SK-N-SH (cell line): ENCODE data around the gene CUL7. TPM values are rescaled to one million over a fixed set of nuclear protein-coding genes. Genes with fewer than 3 reads are reported as not detected.

ENCODE experiments used
- CTCF ChIA-PET: fragments of 300-600, 350-600 bp; formaldehyde crosslinking; extraction: SDS; loops from one replicate; lab custom pipeline; 2021; lab: Yijun Ruan, JAX
- POLR2A ChIA-PET: fragments of 350-600 bp; sonication (Branson Sonifier 250); formaldehyde crosslinking; extraction: SDS; loops from one replicate; lab custom pipeline; 2020; ENCODE audit warnings: antibody characterized with exemption, inconsistent platforms; lab: Yijun Ruan, JAX
- DNase-seq: peaks from one replicate; pipeline ENCODE4 v3.0.0; 2012
- H2AFZ ChIP-seq: fragments of 200-600 bp; sonication (generic); 2 replicates; pipeline ENCODE4 v1.8.1; 2016; ENCODE audit warnings: antibody characterized with exemption, mild to moderate bottlenecking, low read depth
- H3F3A ChIP-seq: fragments of 200-600 bp; sonication (generic); replicated peaks from 2 replicates; pipeline ENCODE3; 2016; ENCODE audit warnings: antibody characterized with exemption, mild to moderate bottlenecking; ENCODE audit not compliant: insufficient read depth
- H3K27ac ChIP-seq, 2 experiments: fragments of 200-500 bp in 1 of 2; fragments of 200-600 bp in 1 of 2; sonication (Bioruptor generic) in 1 of 2; sonication (generic), shearing (Covaris generic) in 1 of 2; 2 replicates each; pipeline versions ENCODE4 v1.5.1 to v1.6.1; 2014 to 2016; ENCODE audit warnings: low read depth in 2 of 2, inconsistent platforms in 1 of 2, low read length in 1 of 2, mild to moderate bottlenecking in 1 of 2, mixed read lengths in 1 of 2
- H3K27me3 ChIP-seq: fragments of 200-600 bp; sonication (generic), shearing (Covaris generic); 2 replicates; pipeline ENCODE4 v1.6.1; 2016; ENCODE audit warnings: mixed run types; ENCODE audit not compliant: insufficient read depth
- H3K36me3 ChIP-seq, 2 experiments: fragments of 200-500 bp in 1 of 2; fragments of 200-600 bp in 1 of 2; sonication (Bioruptor generic) in 1 of 2; sonication (generic) in 1 of 2; replicated peaks in 1 of 2; 2 replicates each; pipeline versions ENCODE3 to v1.5.1; 2014 to 2016; ENCODE audit warnings: low read length in 1 of 2, mild to moderate bottlenecking in 1 of 2; ENCODE audit not compliant: insufficient read depth in 2 of 2, control insufficient read depth in 1 of 2
- H3K4me1 ChIP-seq, 2 experiments: fragments of 200-500 bp in 1 of 2; fragments of 200-600 bp in 1 of 2; sonication (Bioruptor generic) in 1 of 2; sonication (generic), shearing (Covaris generic) in 1 of 2; 2 replicates each; pipeline versions ENCODE4 v1.5.1 to v1.6.1; 2014 to 2016; ENCODE audit warnings: low read depth in 1 of 2, low read length in 1 of 2, mixed run types in 1 of 2; ENCODE audit not compliant: insufficient read depth in 2 of 2, control insufficient read depth in 1 of 2
- H3K4me2 ChIP-seq: fragments of 200-600 bp; sonication (generic), shearing (Covaris generic); 2 replicates; pipeline ENCODE4 v1.6.1; 2017; ENCODE audit warnings: mixed run types
- H3K4me3 ChIP-seq, 2 experiments: fragments of 200-500 bp in 1 of 2; fragments of 200-600 bp in 1 of 2; sonication (Bioruptor generic) in 1 of 2; sonication (generic), shearing (Covaris generic) in 1 of 2; 2 replicates each; pipeline versions ENCODE4 v1.5.1 to v1.8.1; 2014 to 2016; ENCODE audit warnings: low read depth in 2 of 2, inconsistent platforms in 1 of 2, low read length in 1 of 2, mild to moderate bottlenecking in 1 of 2, mixed read lengths in 1 of 2, moderate library complexity in 1 of 2
- H3K79me2 ChIP-seq: fragments of 200-600 bp; sonication (generic); 2 replicates; pipeline ENCODE4 v1.8.1; 2017; ENCODE audit warnings: mild to moderate bottlenecking; ENCODE audit not compliant: insufficient read depth
- H3K9ac ChIP-seq: fragments of 200-600 bp; sonication (generic); 2 replicates; pipeline ENCODE4 v1.6.1; 2017; ENCODE audit warnings: mixed run types
- H3K9me2 ChIP-seq: fragments of 200-600 bp; sonication (generic); 2 replicates; pipeline ENCODE4 v1.6.1; 2017; ENCODE audit warnings: mixed run types
- H3K9me3 ChIP-seq: fragments of 200-600 bp; sonication (generic); 2 replicates; pipeline ENCODE4 v1.6.1; 2017; ENCODE audit warnings: mixed run types, mild to moderate bottlenecking, moderate library complexity
- H4K20me1 ChIP-seq: fragments of 200-600 bp; sonication (generic); 2 replicates; pipeline ENCODE4 v1.6.1; 2017; ENCODE audit warnings: mild to moderate bottlenecking, mixed run types; ENCODE audit not compliant: insufficient read depth
- CHD2 ChIP-seq: fragments of 150-350 bp; IDR thresholded peaks from 2 replicates; pipeline ENCODE4 v1.6.1; 2018; ENCODE audit warnings: low read length; ENCODE audit not compliant: partially characterized antibody
- ELF1 ChIP-seq: IDR thresholded peaks from 2 replicates; pipeline ENCODE4 v1.4.0; 2012
- EP300 ChIP-seq, 2 experiments: IDR thresholded peaks; 2 replicates each; pipeline versions ENCODE4 v1.4.0 to v1.6.1; 2012; ENCODE audit warnings: borderline replicate concordance in 1 of 2, low read depth in 1 of 2, low read length in 1 of 2
- EZH2phosphoT487 ChIP-seq: fragments of 200-600 bp; sonication (generic); IDR thresholded peaks from 2 replicates; pipeline ENCODE4 v1.6.1; 2017; ENCODE audit warnings: low read depth, mixed run types, mild to moderate bottlenecking, antibody characterized with exemption, moderate library complexity, borderline replicate concordance
- FOSL2 ChIP-seq: IDR thresholded peaks from 2 replicates; pipeline ENCODE4 v1.4.0; 2012; ENCODE audit warnings: low read depth, mild to moderate bottlenecking, moderate library complexity, borderline replicate concordance
- FOXJ3 ChIP-seq: sonication (generic); formaldehyde crosslinking; IDR thresholded peaks from 2 replicates; pipeline ENCODE4 v1.5.1; 2020; ENCODE audit warnings: mild to moderate bottlenecking, missing genetic modification reagents
- FOXM1 ChIP-seq: IDR thresholded peaks from 2 replicates; pipeline ENCODE4 v1.4.0; 2012; ENCODE audit warnings: low read depth, mild to moderate bottlenecking
- GATA2 ChIP-seq: sonication (generic); formaldehyde crosslinking; IDR thresholded peaks from 2 replicates; pipeline ENCODE4 v1.5.0; 2020; ENCODE audit warnings: mild to moderate bottlenecking, missing genetic modification reagents
- IRF3 ChIP-seq: fragments of 150-350 bp; IDR thresholded peaks from 2 replicates; pipeline ENCODE4 v1.6.1; 2016; ENCODE audit warnings: mild to moderate bottlenecking, low read depth, low read length
- JUND ChIP-seq: IDR thresholded peaks from 2 replicates; pipeline ENCODE4 v1.4.0; 2012
- MEF2A ChIP-seq: IDR thresholded peaks from 2 replicates; pipeline ENCODE4 v1.4.0; 2012; ENCODE audit warnings: low read depth, borderline replicate concordance
- MXI1 ChIP-seq: IDR thresholded peaks from 2 replicates; pipeline ENCODE4 v1.6.1; 2012; ENCODE audit warnings: mild to moderate bottlenecking, low read depth, low read length, improper control_type of control experiment
- NFIC ChIP-seq: IDR thresholded peaks from 2 replicates; pipeline ENCODE4 v1.4.0; 2012; ENCODE audit warnings: borderline replicate concordance
- NRF1 ChIP-seq: IDR thresholded peaks from 2 replicates; pipeline ENCODE4 v1.6.1; 2012; ENCODE audit warnings: low read depth, mild to moderate bottlenecking, low read length
- PBX3 ChIP-seq: IDR thresholded peaks from 2 replicates; pipeline ENCODE4; 2012
- RAD21 ChIP-seq: IDR thresholded peaks from 2 replicates; pipeline ENCODE4 v1.6.1; 2012; ENCODE audit warnings: mild to moderate bottlenecking, low read length
- RCOR1 ChIP-seq: fragments of 150-350 bp; IDR thresholded peaks from 2 replicates; pipeline ENCODE4 v1.6.1; 2017; ENCODE audit warnings: antibody characterized with exemption, low read length
- RFX5 ChIP-seq: IDR thresholded peaks from 2 replicates; pipeline ENCODE4 v1.6.1; 2012; ENCODE audit warnings: mild to moderate bottlenecking, improper control_type of control experiment, low read length
- SIN3A ChIP-seq: IDR thresholded peaks from 2 replicates; pipeline ENCODE4 v1.6.1; 2012; ENCODE audit warnings: low read depth, mild to moderate bottlenecking, low read length, moderate library complexity, borderline replicate concordance
- TAF1 ChIP-seq: IDR thresholded peaks from 2 replicates; pipeline ENCODE4 v1.6.1; 2012; ENCODE audit warnings: low read depth, mild to moderate bottlenecking, low read length, moderate library complexity, borderline replicate concordance
- TEAD4 ChIP-seq: IDR thresholded peaks from 2 replicates; pipeline ENCODE4 v1.4.0; 2012; ENCODE audit warnings: mild to moderate bottlenecking, borderline replicate concordance; ENCODE audit not compliant: insufficient read depth
- USF1 ChIP-seq: IDR thresholded peaks from 2 replicates; pipeline ENCODE4 v1.4.0; 2012; ENCODE audit warnings: low read depth, borderline replicate concordance
- USF2 ChIP-seq: fragments of 150-350 bp; IDR thresholded peaks from 2 replicates; pipeline ENCODE4 v1.6.1; 2017; ENCODE audit warnings: antibody characterized with exemption, low read length, low read depth, borderline replicate concordance
- WGBS: methylation state at CpG from one replicate; pipeline ENCODE4 v1.1.6; 2017; ENCODE audit warnings: low lambda C conversion rate; 5-methylcytosine and 5-hydroxymethylcytosine counted together
- polyA plus RNA-seq, 3 experiments: library from polyadenylated mRNA; depleted of rRNA; stranded (reverse); fragments of >200 nt; gene quantifications; 2 replicates each; pipeline ENCODE4 v1.2.3, GENCODE V29; 2012

CUL7 gene
- polyA plus RNA-seq, 1 of the 3 experiments (the other 2 are of a cell fraction) = 46.9 TPM

GRCh38 chr6:43037197-43037596 is 16.5 kb downstream of the CUL7 start:
- Histone ChIP-seq H3K9ac (no peak overlapping the region), H4K20me1 (no peaks in the 10 kb centered on the region), H3F3A (peaks cover 19% of the 10 kb centered on the region), H3K9me2 (no peaks in the 10 kb centered on the region), H3K79me2 (no peaks in the 10 kb centered on the region), H3K27ac (no peak overlapping the region), H3K4me2 (no peak overlapping the region), H3K9me3 (no peaks in the 10 kb centered on the region), H2AFZ (no peak overlapping the region), H3K36me3 (peaks cover 25 to 49% of the 10 kb centered on the region in 2 experiments), H3K4me3 (no peak overlapping the region), H3K27me3 (no peaks in the 10 kb centered on the region), H3K4me1 (no peaks in the 10 kb centered on the region)
- TF ChIP-seq RAD21 (no peak), TEAD4 (no peak), JUND (no peak), IRF3 (no peak), EZH2phosphoT487 (no peak), FOXM1 (no peak), USF2 (no peak), USF1 (no peak), PBX3 (no peak), MXI1 (no peak)
- ChIA-PET CTCF (interaction anchor here (0.9 kb wide), 1 partner anchor 106 kb away, joined by 3 read pairs; no protein-coding TSS in a partner anchor), POLR2A (interaction anchor here (2.0 kb wide), 1 partner anchor 108 kb away, joined by 4 read pairs; the partner anchor contains the start of gene CNPY3)
- WGBS = 82% methylated on average over 5 of the region's 5 CpGs
- DNase-seq = no peak

GRCh38 chr6:43036712-43037111 is 16.9 kb downstream of the CUL7 start:
- Histone ChIP-seq H3K27me3 (no peaks in the 10 kb centered on the region), H3K4me1 (no peaks in the 10 kb centered on the region), H3K27ac (no peak overlapping the region), H3K4me2 (no peak overlapping the region), H3F3A (peaks cover 21% of the 10 kb centered on the region), H3K9me3 (no peaks in the 10 kb centered on the region), H4K20me1 (no peaks in the 10 kb centered on the region), H2AFZ (no peak overlapping the region), H3K79me2 (no peaks in the 10 kb centered on the region), H3K9ac (no peak overlapping the region), H3K9me2 (no peaks in the 10 kb centered on the region), H3K36me3 (peaks cover 28 to 47% of the 10 kb centered on the region in 2 experiments), H3K4me3 (no peak overlapping the region)
- 93% methylated on average over 9 of the region's 9 CpGs for WGBS
- TF ChIP-seq NRF1 = no peak
- TF ChIP-seq FOSL2 = no peak
- TF ChIP-seq GATA2 (CRISPR knock-in tag) = no peak
- no peak for TF ChIP-seq USF2
- TF ChIP-seq ELF1 = no peak
- TF ChIP-seq RCOR1 = no peak
- no peak for TF ChIP-seq JUND
- TF ChIP-seq FOXM1 = no peak
- no peak for TF ChIP-seq CHD2
- TF ChIP-seq TAF1 = no peak
- TF ChIP-seq MEF2A = no peak
- TF ChIP-seq EP300 (IDR thresholded peaks at IDR 0.05; ENCODE audit: borderline replicate concordance in 1 of 2, low read depth in 1 of 2, low read length in 1 of 2) = no peak
- no peak for TF ChIP-seq RFX5
- no peak for TF ChIP-seq FOXJ3
- no peak for TF ChIP-seq NFIC
- no peak for TF ChIP-seq SIN3A
- CTCF ChIA-PET = interaction anchor here (0.9 kb wide), 1 partner anchor 107 kb away, joined by 3 read pairs; no protein-coding TSS in a partner anchor
- POLR2A ChIA-PET = interaction anchor here (1.6 to 2.0 kb wide), 2 partner anchors 16 to 107 kb away, joined by 3 to 4 read pairs; partner anchors contain the start of genes CNPY3 and RRP36
- DNase-seq = no peak
